Measurements from ENCODE around the gene CCDC127.

Gene CCDC127

GRCh38 chr5:157801-158200 lies 60.2 kb downstream of the CCDC127 start:
- DNase-seq (ENCODE audit: low read depth) = no peak

DNA sequence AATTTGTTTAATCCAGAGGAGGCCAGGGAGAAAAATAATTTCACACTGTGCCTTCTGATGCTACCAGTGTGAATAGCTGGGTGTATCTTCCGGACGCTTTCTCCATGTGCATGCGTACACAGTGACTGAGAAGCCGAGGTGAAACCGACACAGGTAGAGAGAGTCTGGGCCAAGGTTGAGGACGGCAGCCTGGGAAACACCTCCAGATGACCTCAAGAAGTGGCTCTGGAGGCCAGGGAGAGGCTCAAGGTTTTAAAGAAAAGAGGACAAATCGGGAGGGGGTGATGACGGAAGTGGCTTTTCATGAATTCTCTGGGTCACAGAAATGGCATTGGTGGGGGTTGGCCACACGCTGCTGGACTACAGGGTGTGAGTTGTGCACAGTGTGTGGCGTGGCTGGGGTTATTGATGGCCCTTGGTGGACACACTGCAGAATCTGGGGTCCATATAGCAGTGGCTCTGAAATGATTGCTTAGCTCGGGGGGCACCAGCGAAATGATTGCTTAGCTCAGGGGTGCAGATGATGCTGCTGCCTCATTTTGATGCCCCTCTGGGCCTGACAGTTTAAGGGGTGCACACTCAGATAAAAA lies 60.7 kb downstream of the CCDC127 start:
- DNase-seq (ENCODE audit: low read depth) = no peak

- no peak for DNase-seq (ENCODE audit: low read depth)
Observed at GRCh38 chr5:156411-157072, 61.4 kb downstream of the CCDC127 start.

DNA sequence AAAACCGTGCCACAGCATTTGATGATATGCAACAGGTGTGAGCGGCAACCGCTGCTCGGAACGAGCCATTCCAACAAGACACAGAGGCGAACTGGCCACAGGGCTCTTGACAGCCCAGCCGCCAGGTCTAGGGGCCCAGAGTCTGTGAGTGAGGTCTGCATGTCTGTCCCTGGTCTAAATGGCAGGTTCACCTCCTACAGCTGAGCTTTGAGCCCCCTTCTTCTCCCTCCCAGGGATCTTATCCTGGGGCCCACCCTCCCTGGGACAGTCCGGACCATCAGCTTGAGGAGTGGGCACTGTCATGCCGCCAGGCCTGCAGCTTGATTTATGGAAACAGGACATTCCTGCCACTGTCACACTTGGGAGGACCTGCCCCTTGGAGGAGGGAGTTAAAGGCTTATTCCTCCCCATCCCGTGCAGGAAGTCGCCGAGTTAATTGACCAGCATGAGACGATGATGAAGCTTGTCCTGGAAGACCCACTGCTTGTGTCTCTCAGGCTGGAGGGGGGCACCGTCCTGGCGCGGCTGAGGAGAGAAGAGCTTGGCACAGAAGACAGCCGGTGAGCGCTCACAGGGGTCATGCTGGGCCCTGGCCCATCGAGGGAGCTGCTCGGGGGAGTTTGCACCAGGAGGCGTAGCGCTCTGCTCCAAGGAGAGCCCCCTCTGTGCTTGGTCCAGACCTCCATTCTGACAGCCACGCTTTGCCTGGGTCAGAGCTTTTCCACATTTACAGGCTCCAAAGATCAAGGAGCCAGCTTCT lies 62.1 kb downstream of the CCDC127 start:
- DNase-seq (ENCODE audit: low read depth) = no peak

- DNase-seq (ENCODE audit: low read depth) = no peak
Observed at GRCh38 chr5:154826-155225, 63.1 kb downstream of the CCDC127 start.

- no peak for DNase-seq (ENCODE audit: low read depth)
Observed at GRCh38 chr5:154236-154635, 63.7 kb downstream of the CCDC127 start.

DNA sequence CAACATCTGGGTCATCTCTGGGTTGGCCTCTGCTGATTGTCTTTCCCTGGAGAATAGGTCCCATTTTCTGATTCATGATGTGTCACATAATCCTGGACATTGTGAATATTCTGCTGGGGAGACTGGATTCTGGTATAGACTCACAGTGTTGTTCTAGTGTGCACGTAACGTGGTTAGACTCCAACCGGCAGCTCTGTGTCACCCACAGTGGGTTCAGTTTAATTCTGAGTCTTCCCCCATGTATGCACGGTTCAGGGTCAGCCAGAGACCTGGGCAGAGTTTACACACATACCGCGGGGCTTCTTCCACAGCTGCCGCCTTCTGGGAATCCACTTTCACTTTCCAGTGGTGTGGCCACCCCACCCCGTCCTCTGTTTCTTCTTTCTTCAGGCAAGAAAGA lies 64.7 kb downstream of the CCDC127 start:
- no peak for DNase-seq (ENCODE audit: low read depth)

- no peak for DNase-seq (ENCODE audit: low read depth)
Observed at GRCh38 chr5:152077-152476, 65.9 kb downstream of the CCDC127 start.

- DNase-seq (ENCODE audit: low read depth) = no peak
Observed at GRCh38 chr5:150746-151145, 67.2 kb downstream of the CCDC127 start.

DNA sequence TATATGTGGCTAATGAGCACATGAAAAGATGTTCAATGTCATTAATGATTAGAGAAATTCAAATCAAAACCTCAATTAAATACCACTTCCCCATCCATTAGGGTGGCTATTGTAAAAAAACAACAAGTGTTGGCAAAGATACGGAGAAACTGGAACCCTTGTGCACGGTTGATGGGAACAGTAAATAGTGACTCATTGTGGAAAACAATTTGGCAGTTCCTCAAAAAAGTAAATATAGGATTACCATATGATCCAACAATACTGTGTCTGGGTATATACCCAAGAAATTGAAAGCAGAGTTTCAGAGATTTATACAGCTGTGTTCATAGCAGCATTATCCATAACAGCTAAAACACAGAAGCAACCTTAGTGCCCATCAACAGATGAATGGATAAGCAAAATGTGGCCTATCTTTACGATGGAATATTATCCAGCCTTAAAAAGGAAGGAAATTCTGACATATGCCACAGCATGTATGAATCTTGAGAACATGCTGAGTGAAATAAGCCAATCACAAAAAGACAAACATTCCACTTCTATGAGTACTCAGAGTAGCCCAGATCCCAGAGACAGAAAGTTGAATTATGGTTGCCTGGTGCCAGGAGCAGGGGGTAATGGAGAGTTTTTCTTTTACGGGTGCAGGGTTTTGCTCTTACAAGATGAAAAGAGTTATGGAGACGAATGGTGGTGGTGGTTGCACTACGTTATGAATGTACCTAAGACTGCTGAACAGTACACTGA lies 68.0 kb downstream of the CCDC127 start:
- DNase-seq (ENCODE audit: low read depth) = no peak

GRCh38 chr5:147751-148150 lies 70.2 kb downstream of the CCDC127 start:
- no peak for DNase-seq (ENCODE audit: low read depth)
